H9 (cell line): ENCODE results near the gene PRELID2. TPM values are rescaled to one million over a fixed set of nuclear protein-coding genes. Genes with fewer than 3 reads are reported as not detected.

Experiments used
- DNase-seq: peaks from one replicate; pipeline ENCODE4 v3.0.0-alpha.2; 2017
- H2AFZ ChIP-seq: one replicate; pipeline ENCODE4 v1.6.1; 2013; ENCODE audit warnings: mild to moderate bottlenecking, low read length, control low read depth, moderate library complexity
- H2AK5ac ChIP-seq: 2 replicates; pipeline ENCODE4 v1.6.1; 2013; ENCODE audit warnings: low read length, control low read depth, mixed read lengths; ENCODE audit not compliant: insufficient read length
- H2BK120ac ChIP-seq: one replicate; pipeline ENCODE4 v1.6.1; 2013; ENCODE audit warnings: low read depth, mild to moderate bottlenecking, low read length, control low read depth, inconsistent platforms; ENCODE audit not compliant: poor library complexity, severe bottlenecking
- H2BK12ac ChIP-seq: 2 replicates; pipeline ENCODE4 v1.6.1; 2013; ENCODE audit warnings: low read length, control low read depth, mixed read lengths, low read depth; ENCODE audit not compliant: insufficient read length
- H2BK15ac ChIP-seq: 2 replicates; pipeline ENCODE4 v1.6.1; 2013; ENCODE audit warnings: low read depth, low read length, control low read depth
- H2BK20ac ChIP-seq: one replicate; pipeline ENCODE4 v1.6.1; 2013; ENCODE audit warnings: low read depth, mild to moderate bottlenecking, low read length, control low read depth, inconsistent platforms; ENCODE audit not compliant: poor library complexity, severe bottlenecking
- H2BK5ac ChIP-seq: 2 replicates; pipeline ENCODE4 v1.6.1; 2013; ENCODE audit warnings: low read length, control low read depth, mixed read lengths; ENCODE audit not compliant: insufficient read length
- H3K14ac ChIP-seq: 2 replicates; pipeline ENCODE4 v1.6.1; 2013; ENCODE audit warnings: low read length, control low read depth; ENCODE audit not compliant: insufficient read depth
- H3K18ac ChIP-seq: 2 replicates; pipeline ENCODE4 v1.6.1; 2013; ENCODE audit warnings: low read depth, mild to moderate bottlenecking, mixed read lengths, low read length, control low read depth; ENCODE audit not compliant: insufficient read length
- H3K23ac ChIP-seq: 2 replicates; pipeline ENCODE4 v1.6.1; 2013; ENCODE audit warnings: low read length, control low read depth, mixed read lengths, low read depth; ENCODE audit not compliant: insufficient read length
- H3K23me2 ChIP-seq: 2 replicates; pipeline ENCODE4 v1.6.1; 2013; ENCODE audit warnings: low read depth, mild to moderate bottlenecking, mixed read lengths, low read length, control low read depth; ENCODE audit not compliant: insufficient read length, poor library complexity, severe bottlenecking
- H3K27ac ChIP-seq: 2 replicates; pipeline ENCODE4 v1.5.1; 2013; ENCODE audit warnings: low read length, control low read depth, mixed read lengths, low read depth; ENCODE audit not compliant: insufficient read length
- H3K27me3 ChIP-seq: 2 replicates; pipeline ENCODE4 v1.6.1; 2013; ENCODE audit warnings: low read length, control low read depth, inconsistent platforms; ENCODE audit not compliant: insufficient read depth
- H3K4ac ChIP-seq: 2 replicates; pipeline ENCODE4 v1.6.1; 2013; ENCODE audit warnings: low read depth, mild to moderate bottlenecking, control low read depth, inconsistent platforms, low read length, moderate library complexity
- H3K4me1 ChIP-seq: 2 replicates; pipeline ENCODE4 v1.6.1; 2013; ENCODE audit warnings: low read length, control low read depth, inconsistent platforms; ENCODE audit not compliant: insufficient read depth
- H3K4me2 ChIP-seq: 2 replicates; pipeline ENCODE4 v1.6.1; 2013; ENCODE audit warnings: low read length, control low read depth, mixed read lengths; ENCODE audit not compliant: insufficient read length, insufficient read depth
- H3K56ac ChIP-seq: 2 replicates; pipeline ENCODE4 v1.6.1; 2013; ENCODE audit warnings: low read depth, mild to moderate bottlenecking, mixed read lengths, low read length, control low read depth; ENCODE audit not compliant: insufficient read length
- H3K79me1 ChIP-seq: 2 replicates; pipeline ENCODE4 v1.6.1; 2013; ENCODE audit warnings: low read depth, mild to moderate bottlenecking, moderate library complexity, low read length, control low read depth, inconsistent platforms; ENCODE audit not compliant: insufficient read depth, poor library complexity, severe bottlenecking
- H3K79me2 ChIP-seq: 2 replicates; pipeline ENCODE4 v1.6.1; 2013; ENCODE audit warnings: low read length, control low read depth, inconsistent platforms; ENCODE audit not compliant: insufficient read depth
- H3K9ac ChIP-seq: 2 replicates; pipeline ENCODE4 v1.6.1; 2013; ENCODE audit warnings: low read length, control low read depth, mixed read lengths; ENCODE audit not compliant: insufficient read length; ENCODE audit errors: extremely low read depth
- H3K9me3 ChIP-seq: one replicate; pipeline ENCODE4 v1.6.1; 2013; ENCODE audit warnings: low read depth, low read length, inconsistent platforms; ENCODE audit not compliant: control insufficient read depth
- H3T11ph ChIP-seq: one replicate; pipeline ENCODE4 v1.6.1; 2013; ENCODE audit warnings: mild to moderate bottlenecking, low read length, control low read depth, inconsistent platforms
- H4K20me1 ChIP-seq: one replicate; pipeline ENCODE4 v1.6.1; 2013; ENCODE audit not compliant: control insufficient read depth, insufficient read length, insufficient read depth
- H4K5ac ChIP-seq: 2 replicates; pipeline ENCODE4 v1.6.1; 2013; ENCODE audit warnings: low read depth, mild to moderate bottlenecking, mixed read lengths, low read length, control low read depth; ENCODE audit not compliant: insufficient read length
- H4K8ac ChIP-seq: replicated peaks from 2 replicates; pipeline ENCODE4 v1.6.1; 2013; ENCODE audit warnings: low read length, control low read depth, mixed read lengths, low read depth; ENCODE audit not compliant: insufficient read length
- H4K91ac ChIP-seq: 2 replicates; pipeline ENCODE4 v1.6.1; 2013; ENCODE audit warnings: low read depth, mild to moderate bottlenecking, moderate library complexity, mixed read lengths, low read length, control low read depth; ENCODE audit not compliant: insufficient read length
- H3K27ac Mint-ChIP-seq, 3 experiments: 2 replicates in 2 of 3; 3 replicates in 1 of 3; pipeline ENCODE4 v1.8.0; 2020 to 2021; ENCODE audit warnings: mixed read lengths in 3 of 3, mild to moderate bottlenecking in 1 of 3, moderate library complexity in 1 of 3
- H3K27me3 Mint-ChIP-seq: 2 replicates; pipeline ENCODE4 v1.8.0; 2021; ENCODE audit warnings: low read depth, mild to moderate bottlenecking, moderate library complexity, mixed read lengths
- H3K36me3 Mint-ChIP-seq, 3 experiments: 2 replicates in 2 of 3; 3 replicates in 1 of 3; pipeline ENCODE4 v1.8.0; 2020 to 2021; ENCODE audit warnings: low read depth in 3 of 3, mixed read lengths in 3 of 3; ENCODE audit not compliant: insufficient read depth in 1 of 3
- H3K4me1 Mint-ChIP-seq, 2 experiments: 2 replicates each; pipeline ENCODE4 v1.8.0; 2020; ENCODE audit warnings: mixed read lengths in 2 of 2
- H3K4me3 Mint-ChIP-seq, 2 experiments: 2 replicates in 1 of 2; 3 replicates in 1 of 2; pipeline ENCODE4 v1.8.0; 2020 to 2021; ENCODE audit warnings: mild to moderate bottlenecking in 2 of 2, mixed read lengths in 2 of 2, moderate library complexity in 1 of 2
- H3K9me3 Mint-ChIP-seq, 2 experiments: 2 replicates in 1 of 2; 3 replicates in 1 of 2; pipeline ENCODE4 v1.8.0; 2020; ENCODE audit warnings: mild to moderate bottlenecking in 2 of 2, mixed read lengths in 2 of 2, moderate library complexity in 1 of 2
- WGBS: extraction: QIAGEN DNeasy Blood & Tissue Kit; methylation state at CpG from one replicate; pipeline ENCODE4 v1.1.7; 2013; ENCODE audit warnings: missing lambda C conversion rate, low lambda C conversion rate, mixed read lengths; ENCODE audit not compliant: insufficient read length; ENCODE audit errors: extremely low coverage; 5-methylcytosine and 5-hydroxymethylcytosine counted together
- total RNA-seq: library from RNA; stranded (reverse); gene quantifications from 2 replicates; pipeline ENCODE4 v1.2.1, GENCODE V29; 2021
- TF ChIP-seq, protein P1 (sequence below): fragments of 200-600 bp; sonication (generic); conservative IDR thresholded peaks from 3 replicates; pipeline ENCODE4 v1.8.0; 2021; ENCODE audit warnings: antibody characterized with exemption, mild to moderate bottlenecking

The PRELID2 gene
- total RNA-seq, 1 experiment from 2014 or later, result 13.2 TPM

DNA sequence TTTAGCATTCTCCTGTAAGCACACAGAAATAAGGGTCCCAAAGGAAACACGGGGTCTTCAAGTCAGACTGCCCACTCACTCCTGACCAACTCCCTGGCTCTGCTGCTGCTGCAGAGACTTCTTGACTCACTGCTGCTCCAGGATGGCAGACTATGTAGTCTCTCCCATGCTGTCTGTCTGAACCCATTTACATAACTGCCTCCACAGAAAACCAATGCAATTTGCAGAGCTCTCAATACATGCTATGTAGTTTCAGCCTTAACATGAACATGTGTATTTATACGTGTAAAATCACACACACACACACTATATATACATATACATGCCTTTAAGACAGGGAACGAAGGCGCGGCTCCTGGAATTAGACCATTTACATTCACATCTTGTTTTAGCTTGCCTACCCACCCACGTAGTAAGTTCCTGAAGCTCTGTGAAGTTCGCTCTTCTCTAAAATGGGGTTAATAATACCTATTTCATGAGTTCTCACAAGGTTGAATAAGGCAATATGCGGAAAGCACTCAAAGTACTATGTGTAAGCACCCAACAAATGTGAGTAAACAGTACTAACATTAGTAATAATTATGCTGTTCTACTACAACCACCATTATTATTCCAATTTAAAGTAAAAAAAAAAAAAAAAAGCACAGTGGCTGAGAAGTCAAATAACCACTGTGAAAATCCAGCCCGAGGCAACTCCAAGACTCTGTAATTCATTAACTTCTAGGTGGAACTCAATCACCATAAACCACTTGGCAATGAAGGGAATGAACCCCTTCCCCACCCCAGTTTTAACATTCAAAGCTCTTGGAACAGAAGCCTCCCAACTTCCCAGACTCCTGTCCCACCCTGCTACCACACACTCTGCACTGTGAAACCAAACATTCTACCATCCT lies 31.8 kb downstream of the PRELID2 start:
- Histone ChIP-seq H4K8ac (no peak overlapping the region), H3K79me2 (no peaks in the 10 kb centered on the region), H3K4me1 (no peaks in the 10 kb centered on the region), H3K27ac (no peak overlapping the region), H2AFZ (no peak overlapping the region), H3T11ph (no peak overlapping the region), H3K79me1 (no peaks in the 10 kb centered on the region), H2AK5ac (no peak overlapping the region), H4K91ac (no peak overlapping the region), H3K9me3 (no peaks in the 10 kb centered on the region), H3K4ac (no peak overlapping the region), H3K4me2 (no peak overlapping the region), H3K23ac (no peak overlapping the region), H3K14ac (no peak overlapping the region), H2BK120ac (no peak overlapping the region), H2BK20ac (no peak overlapping the region), H3K18ac (no peak overlapping the region), H4K5ac (no peak overlapping the region), H2BK12ac (no peak overlapping the region), H3K23me2 (no peaks in the 10 kb centered on the region), H2BK5ac (no peak overlapping the region), H3K56ac (no peak overlapping the region), H2BK15ac (no peak overlapping the region), H4K20me1 (no peaks in the 10 kb centered on the region), H3K27me3 (no peaks in the 10 kb centered on the region), H3K9ac (no peak overlapping the region)
- peaks cover 6 to 9% of the 10 kb centered on the region in 2 experiments; a peak in 3 of 4 replicates for H3K4me1 Mint-ChIP-seq
- peak overlapping the region in 1 of 3 experiments; percentile 7; a peak in 2 of 7 replicates for H3K27ac Mint-ChIP-seq
- no CpG with 5 or more reads among the region's 9 CpGs for WGBS
- no peaks in the 10 kb centered on the region for H3K9me3 Mint-ChIP-seq
- H3K4me3 Mint-ChIP-seq, result no peak overlapping the region
- DNase-seq, result no peak
- no peaks in the 10 kb centered on the region for H3K36me3 Mint-ChIP-seq
- no peaks in the 10 kb centered on the region for H3K27me3 Mint-ChIP-seq
- TF ChIP-seq, protein P1, sequence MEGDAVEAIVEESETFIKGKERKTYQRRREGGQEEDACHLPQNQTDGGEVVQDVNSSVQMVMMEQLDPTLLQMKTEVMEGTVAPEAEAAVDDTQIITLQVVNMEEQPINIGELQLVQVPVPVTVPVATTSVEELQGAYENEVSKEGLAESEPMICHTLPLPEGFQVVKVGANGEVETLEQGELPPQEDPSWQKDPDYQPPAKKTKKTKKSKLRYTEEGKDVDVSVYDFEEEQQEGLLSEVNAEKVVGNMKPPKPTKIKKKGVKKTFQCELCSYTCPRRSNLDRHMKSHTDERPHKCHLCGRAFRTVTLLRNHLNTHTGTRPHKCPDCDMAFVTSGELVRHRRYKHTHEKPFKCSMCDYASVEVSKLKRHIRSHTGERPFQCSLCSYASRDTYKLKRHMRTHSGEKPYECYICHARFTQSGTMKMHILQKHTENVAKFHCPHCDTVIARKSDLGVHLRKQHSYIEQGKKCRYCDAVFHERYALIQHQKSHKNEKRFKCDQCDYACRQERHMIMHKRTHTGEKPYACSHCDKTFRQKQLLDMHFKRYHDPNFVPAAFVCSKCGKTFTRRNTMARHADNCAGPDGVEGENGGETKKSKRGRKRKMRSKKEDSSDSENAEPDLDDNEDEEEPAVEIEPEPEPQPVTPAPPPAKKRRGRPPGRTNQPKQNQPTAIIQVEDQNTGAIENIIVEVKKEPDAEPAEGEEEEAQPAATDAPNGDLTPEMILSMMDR, result no peak
